ENCODE measurements around the gene NELL1.

The NELL1 gene

GRCh38 chr11:21278840-21279239 lies 609.5 kb downstream of the NELL1 start:
- DNase-seq (ENCODE audit: insufficient read length, low spot score) = no peak
- FAIRE-seq = no peak
- TF ChIP-seq POLR2A (IDR thresholded peaks at IDR 0.05; ENCODE audit: low read depth, low read length) = no peak

- DNase-seq (ENCODE audit: insufficient read length, low spot score) (no peak), FAIRE-seq (no peak)
- TF ChIP-seq POLR2A (IDR thresholded peaks at IDR 0.05; ENCODE audit: low read depth, low read length) = no peak
Observed at GRCh38 chr11:21285104-21285503, 615.7 kb downstream of the NELL1 start.

GRCh38 chr11:21289686-21290085 lies 620.3 kb downstream of the NELL1 start:
- no peak for FAIRE-seq
- no peak for TF ChIP-seq POLR2A (IDR thresholded peaks at IDR 0.05; ENCODE audit: low read depth, low read length)

GRCh38 chr11:21295508-21295907 lies 626.1 kb downstream of the NELL1 start:
- TF ChIP-seq POLR2A (IDR thresholded peaks at IDR 0.05; ENCODE audit: low read depth, low read length) = no peak
- DNase-seq (ENCODE audit: insufficient read length, low spot score) = no peak
- FAIRE-seq = no peak

More at GRCh38 chr11:21289686-21290085, 620.3 kb downstream of the NELL1 start:
- no peak for DNase-seq (ENCODE audit: insufficient read length, low spot score)

- FAIRE-seq = no peak
- no peak for TF ChIP-seq POLR2A (IDR thresholded peaks at IDR 0.05; ENCODE audit: low read depth, low read length)
- DNase-seq (ENCODE audit: insufficient read length, low spot score) = no peak
Observed at GRCh38 chr11:21301981-21302380, 632.6 kb downstream of the NELL1 start.

- no peak for FAIRE-seq
- no peak for DNase-seq (ENCODE audit: insufficient read length, low spot score)
- TF ChIP-seq POLR2A (IDR thresholded peaks at IDR 0.05; ENCODE audit: low read depth, low read length) = no peak
Observed at GRCh38 chr11:21306739-21307358, 637.5 kb downstream of the NELL1 start.

- FAIRE-seq (no peak), DNase-seq (ENCODE audit: insufficient read length, low spot score) (no peak)
- TF ChIP-seq POLR2A (IDR thresholded peaks at IDR 0.05; ENCODE audit: low read depth, low read length) = no peak
Observed at GRCh38 chr11:21307874-21308273, 638.5 kb downstream of the NELL1 start.

GRCh38 chr11:21316591-21316990 lies 647.2 kb downstream of the NELL1 start:
- FAIRE-seq (no peak), DNase-seq (ENCODE audit: insufficient read length, low spot score) (no peak)
- TF ChIP-seq POLR2A (IDR thresholded peaks at IDR 0.05; ENCODE audit: low read depth, low read length) = no peak

GRCh38 chr11:21321072-21321471 lies 651.7 kb downstream of the NELL1 start:
- TF ChIP-seq POLR2A (IDR thresholded peaks at IDR 0.05; ENCODE audit: low read depth, low read length) = no peak
- no peak for DNase-seq (ENCODE audit: insufficient read length, low spot score)
- no peak for FAIRE-seq

GRCh38 chr11:21321530-21321929 lies 652.1 kb downstream of the NELL1 start:
- FAIRE-seq (no peak), DNase-seq (ENCODE audit: insufficient read length, low spot score) (no peak)
- no peak for TF ChIP-seq POLR2A (IDR thresholded peaks at IDR 0.05; ENCODE audit: low read depth, low read length)

GRCh38 chr11:21323617-21324016 lies 654.2 kb downstream of the NELL1 start:
- FAIRE-seq = no peak
- DNase-seq (ENCODE audit: insufficient read length, low spot score) = no peak
- TF ChIP-seq POLR2A (IDR thresholded peaks at IDR 0.05; ENCODE audit: low read depth, low read length) = no peak

GRCh38 chr11:21343204-21343603 lies 673.8 kb downstream of the NELL1 start:
- FAIRE-seq = no peak
- DNase-seq (ENCODE audit: insufficient read length, low spot score) = no peak

GRCh38 chr11:21346361-21346760 lies 677.0 kb downstream of the NELL1 start:
- FAIRE-seq (no peak), DNase-seq (ENCODE audit: insufficient read length, low spot score) (no peak)
- TF ChIP-seq POLR2A (IDR thresholded peaks at IDR 0.05; ENCODE audit: low read depth, low read length) = no peak

More at GRCh38 chr11:21343204-21343603, 673.8 kb downstream of the NELL1 start:
- TF ChIP-seq POLR2A (IDR thresholded peaks at IDR 0.05; ENCODE audit: low read depth, low read length) = no peak

- FAIRE-seq (no peak), DNase-seq (ENCODE audit: insufficient read length, low spot score) (no peak)
- no peak for TF ChIP-seq POLR2A (IDR thresholded peaks at IDR 0.05; ENCODE audit: low read depth, low read length)
Observed at GRCh38 chr11:21350613-21351012, 681.2 kb downstream of the NELL1 start.

- FAIRE-seq (no peak), DNase-seq (ENCODE audit: insufficient read length, low spot score) (no peak)
- no peak for TF ChIP-seq POLR2A (IDR thresholded peaks at IDR 0.05; ENCODE audit: low read depth, low read length)
Observed at GRCh38 chr11:21353425-21353824, 684.0 kb downstream of the NELL1 start.

All from H54 (cell line).